Mesothelial cell of epicardium (in vitro differentiated cells): Measurements from ENCODE around the gene EPB41L5. TPM values are rescaled to one million over a fixed set of nuclear protein-coding genes. Genes with fewer than 3 reads are reported as not detected.

Experiments
- DNase-seq, 2 experiments: peaks; one replicate each; pipeline ENCODE4 v3.0.0; 2021; ENCODE audit warnings: low spot score in 2 of 2; ENCODE audit not compliant: unreplicated experiment in 2 of 2
- H3K27ac Mint-ChIP-seq: 2 replicates; pipeline ENCODE4 v1.8.0; 2021; ENCODE audit warnings: mixed read lengths
- H3K27me3 Mint-ChIP-seq: 2 replicates; pipeline ENCODE4 v1.8.0; 2021; ENCODE audit warnings: low read depth, mixed read lengths
- H3K36me3 Mint-ChIP-seq: 2 replicates; pipeline ENCODE4 v1.8.0; 2021; ENCODE audit warnings: mixed read lengths
- H3K4me1 Mint-ChIP-seq: 2 replicates; pipeline ENCODE4 v1.8.0; 2021; ENCODE audit warnings: mixed read lengths
- H3K4me3 Mint-ChIP-seq: 2 replicates; pipeline ENCODE4 v1.8.0; 2021; ENCODE audit warnings: mild to moderate bottlenecking, moderate library complexity, mixed read lengths
- H3K9me3 Mint-ChIP-seq: 2 replicates; pipeline ENCODE4 v1.8.0; 2021; ENCODE audit warnings: mixed read lengths
- total RNA-seq: library from RNA; stranded (reverse); gene quantifications from 3 replicates; pipeline ENCODE4 v1.2.1, GENCODE V29; 2021
- TF ChIP-seq, protein P1 (sequence below): fragments of 200-600 bp; sonication (generic); IDR thresholded peaks from one replicate; pipeline ENCODE4 v1.5.0; 2021; ENCODE audit warnings: antibody characterized with exemption; ENCODE audit not compliant: unreplicated experiment

EPB41L5 gene
- total RNA-seq, 1 donor from 2014 or later = 43.4 TPM

DNA sequence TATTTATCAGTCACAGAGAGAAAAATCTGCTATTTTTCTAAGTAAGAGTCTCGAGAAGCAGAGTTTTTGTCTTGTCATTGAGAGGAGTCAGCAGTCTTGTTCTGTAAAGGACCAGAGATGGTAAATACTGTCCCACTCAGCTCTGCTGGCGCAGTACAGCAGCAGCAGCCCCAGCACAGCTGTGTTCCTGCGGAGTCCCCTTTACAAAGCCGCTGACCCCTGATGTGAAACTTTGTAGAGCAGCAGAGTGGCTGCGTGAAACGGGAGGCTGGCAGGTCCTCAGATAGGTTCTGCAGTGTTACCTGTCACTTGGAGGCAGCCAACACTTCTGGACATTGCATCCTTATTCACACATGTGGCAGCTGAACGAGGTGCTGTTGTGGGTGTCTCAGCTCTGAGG is 165.1 kb downstream of the EPB41L5 start:
- TF ChIP-seq, protein P1, sequence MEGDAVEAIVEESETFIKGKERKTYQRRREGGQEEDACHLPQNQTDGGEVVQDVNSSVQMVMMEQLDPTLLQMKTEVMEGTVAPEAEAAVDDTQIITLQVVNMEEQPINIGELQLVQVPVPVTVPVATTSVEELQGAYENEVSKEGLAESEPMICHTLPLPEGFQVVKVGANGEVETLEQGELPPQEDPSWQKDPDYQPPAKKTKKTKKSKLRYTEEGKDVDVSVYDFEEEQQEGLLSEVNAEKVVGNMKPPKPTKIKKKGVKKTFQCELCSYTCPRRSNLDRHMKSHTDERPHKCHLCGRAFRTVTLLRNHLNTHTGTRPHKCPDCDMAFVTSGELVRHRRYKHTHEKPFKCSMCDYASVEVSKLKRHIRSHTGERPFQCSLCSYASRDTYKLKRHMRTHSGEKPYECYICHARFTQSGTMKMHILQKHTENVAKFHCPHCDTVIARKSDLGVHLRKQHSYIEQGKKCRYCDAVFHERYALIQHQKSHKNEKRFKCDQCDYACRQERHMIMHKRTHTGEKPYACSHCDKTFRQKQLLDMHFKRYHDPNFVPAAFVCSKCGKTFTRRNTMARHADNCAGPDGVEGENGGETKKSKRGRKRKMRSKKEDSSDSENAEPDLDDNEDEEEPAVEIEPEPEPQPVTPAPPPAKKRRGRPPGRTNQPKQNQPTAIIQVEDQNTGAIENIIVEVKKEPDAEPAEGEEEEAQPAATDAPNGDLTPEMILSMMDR = no peak
- Mint-ChIP-seq H3K36me3 (peaks cover 4% of the 10 kb centered on the region), H3K27ac (no peak overlapping the region), H3K27me3 (no peaks in the 10 kb centered on the region), H3K4me3 (no peak overlapping the region), H3K4me1 (peaks cover 3% of the 10 kb centered on the region), H3K9me3 (no peaks in the 10 kb centered on the region)
- DNase-seq = no peak

DNA sequence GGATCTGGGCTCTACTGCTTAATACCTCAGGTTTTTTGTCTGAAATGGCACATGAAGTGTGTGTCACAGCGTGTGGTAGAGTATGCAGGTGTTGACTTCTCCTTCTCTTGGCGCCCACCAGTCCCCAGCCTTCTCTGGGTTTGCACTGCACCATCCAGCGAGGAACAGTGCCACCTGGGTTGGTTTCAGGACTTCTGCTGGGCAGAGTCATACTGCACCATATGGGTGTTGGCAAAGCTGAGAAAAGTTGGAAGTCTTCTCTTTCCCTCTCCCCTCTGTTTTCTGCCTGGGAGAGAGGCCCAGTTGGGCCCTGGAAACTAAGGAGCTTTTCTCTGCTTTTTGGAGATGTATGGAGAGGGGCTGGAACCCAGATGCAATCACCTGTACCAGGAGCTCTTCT is 166.5 kb downstream of the EPB41L5 start:
- H3K36me3 Mint-ChIP-seq = peaks cover 5% of the 10 kb centered on the region
- H3K9me3 Mint-ChIP-seq = no peaks in the 10 kb centered on the region
- no peak overlapping the region for H3K27ac Mint-ChIP-seq
- no peak overlapping the region for H3K4me3 Mint-ChIP-seq
- H3K4me1 Mint-ChIP-seq = peaks cover 3% of the 10 kb centered on the region
- no peak for DNase-seq
- H3K27me3 Mint-ChIP-seq = no peaks in the 10 kb centered on the region
- TF ChIP-seq, protein P1 = no peak

DNA sequence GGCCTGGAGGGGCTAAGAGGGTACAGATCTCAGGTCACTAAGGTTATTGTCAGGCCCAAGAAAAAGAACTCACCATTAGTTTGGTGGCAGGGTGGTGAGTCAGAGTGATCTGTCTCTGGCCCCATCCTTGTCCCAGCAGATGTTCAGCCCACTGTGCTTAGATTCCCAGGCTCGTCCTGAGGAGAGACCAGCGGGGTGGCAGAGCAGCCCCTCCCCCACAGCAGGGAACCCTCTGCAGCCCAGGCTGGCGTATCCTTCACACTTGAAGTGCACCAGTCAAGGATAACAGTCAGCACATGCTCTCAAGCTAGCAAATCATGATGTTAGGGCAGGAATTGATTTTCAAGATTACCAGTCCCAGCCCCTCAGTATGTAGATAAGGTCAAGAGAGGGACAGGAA is 167.2 kb downstream of the EPB41L5 start:
- H3K27ac Mint-ChIP-seq = no peak overlapping the region

DNA sequence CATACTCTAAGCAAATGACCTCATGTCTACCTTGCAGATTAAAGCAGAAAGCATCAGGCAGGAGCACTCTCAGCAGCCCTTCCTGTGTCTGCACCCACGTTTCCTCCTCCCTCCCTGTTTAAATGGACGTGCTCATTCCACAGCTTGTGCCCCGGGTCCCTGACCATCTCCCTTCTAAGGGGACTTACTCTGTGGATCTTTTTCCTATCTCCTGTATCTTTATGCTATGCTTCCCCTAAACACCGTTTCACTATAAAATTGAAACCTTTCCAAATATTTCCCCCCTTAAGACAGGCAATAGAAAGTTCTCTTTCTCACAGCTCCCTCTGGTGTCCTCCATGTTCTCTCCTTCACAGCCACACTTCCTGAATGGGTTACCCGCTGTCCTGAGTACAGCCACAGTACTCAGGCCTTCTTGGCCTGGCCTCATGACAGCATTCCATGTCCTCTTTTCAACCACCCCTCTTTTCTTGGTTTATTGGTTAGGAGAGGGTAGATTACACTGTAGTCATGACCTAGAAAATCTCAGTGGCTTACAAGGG is 169.2 kb downstream of the EPB41L5 start:
- DNase-seq = no peak
- peaks cover 9% of the 10 kb centered on the region for H3K9me3 Mint-ChIP-seq
- peaks cover 14% of the 10 kb centered on the region for H3K36me3 Mint-ChIP-seq
- TF ChIP-seq, protein P1 = no peak
- H3K4me3 Mint-ChIP-seq = no peak overlapping the region
- no peak overlapping the region for H3K27ac Mint-ChIP-seq
- H3K4me1 Mint-ChIP-seq = peaks cover 3% of the 10 kb centered on the region
- no peaks in the 10 kb centered on the region for H3K27me3 Mint-ChIP-seq

More for the DNA sequence above, 167.2 kb downstream of the EPB41L5 start:
- TF ChIP-seq, protein P1 = no peak
- Mint-ChIP-seq H3K27me3 (no peaks in the 10 kb centered on the region), H3K9me3 (peaks cover 1% of the 10 kb centered on the region), H3K4me1 (peaks cover 3% of the 10 kb centered on the region), H3K4me3 (no peak overlapping the region), H3K36me3 (peaks cover 6% of the 10 kb centered on the region)
- no peak for DNase-seq

DNA sequence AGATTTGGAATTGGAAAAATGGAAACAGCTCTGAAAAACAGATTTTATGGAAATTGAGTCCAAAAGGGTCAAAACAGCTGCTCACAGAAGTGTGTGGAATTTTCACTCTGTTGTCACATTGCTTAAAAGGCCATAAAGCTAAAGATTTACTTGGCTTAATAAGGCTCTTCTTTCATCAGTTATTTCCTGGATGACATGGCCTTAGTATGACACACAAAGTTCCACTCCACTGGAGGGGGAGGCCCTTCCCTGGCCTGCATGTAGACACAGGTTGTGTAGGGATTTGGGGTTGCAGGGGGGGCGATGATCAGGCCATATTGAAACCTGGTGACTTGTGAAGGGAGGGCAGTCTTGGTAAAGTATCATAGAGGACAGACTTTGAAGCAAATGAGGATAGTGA is 176.3 kb downstream of the EPB41L5 start:
- H3K9me3 Mint-ChIP-seq = peaks cover 44% of the 10 kb centered on the region
- H3K27ac Mint-ChIP-seq = no peak overlapping the region
- TF ChIP-seq, protein P1 = no peak
- H3K27me3 Mint-ChIP-seq = no peaks in the 10 kb centered on the region
- DNase-seq = no peak
- H3K4me1 Mint-ChIP-seq = no peaks in the 10 kb centered on the region
- peaks cover 14% of the 10 kb centered on the region for H3K36me3 Mint-ChIP-seq
- H3K4me3 Mint-ChIP-seq = no peak overlapping the region

DNA sequence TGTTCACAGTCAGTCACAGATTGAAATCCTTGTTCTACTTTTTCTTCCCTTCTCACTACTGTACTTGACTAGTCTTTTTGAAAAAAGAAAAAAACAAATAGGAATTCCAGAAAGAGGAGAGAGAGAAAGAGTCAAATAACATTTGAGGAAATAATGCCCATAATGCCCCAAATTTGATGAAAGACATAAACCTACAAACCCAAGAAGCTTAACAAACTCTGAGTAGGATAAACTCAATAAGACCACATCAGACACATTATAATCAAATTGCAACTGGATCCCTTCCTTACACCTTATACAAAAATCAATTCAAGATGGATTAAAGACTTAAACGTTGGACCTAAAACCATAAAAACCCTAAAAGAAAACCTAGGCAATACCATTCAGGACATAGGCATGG is 179.4 kb downstream of the EPB41L5 start:
- H3K4me3 Mint-ChIP-seq = no peak overlapping the region
- H3K27ac Mint-ChIP-seq = no peak overlapping the region
- peaks cover 50% of the 10 kb centered on the region for H3K9me3 Mint-ChIP-seq
- no peaks in the 10 kb centered on the region for H3K4me1 Mint-ChIP-seq
- H3K36me3 Mint-ChIP-seq = peaks cover 5% of the 10 kb centered on the region
- no peaks in the 10 kb centered on the region for H3K27me3 Mint-ChIP-seq
- no peak for DNase-seq
- TF ChIP-seq, protein P1 = no peak
